Fibroblast of pulmonary artery (primary cell): ENCODE data around the gene ZNF575.

Source experiments
- DNase-seq: peaks from one replicate; pipeline ENCODE4 v3.0.0-alpha.2; 2010; ENCODE audit warnings: low read depth
- H3K4me3 ChIP-seq: replicated peaks from 2 replicates; pipeline ENCODE4 v1.5.1; 2011; ENCODE audit warnings: low read depth, mild to moderate bottlenecking, control low read depth, low read length, moderate library complexity
- CTCF ChIP-seq: IDR thresholded peaks from 2 replicates; pipeline ENCODE4 v1.5.1; 2011; ENCODE audit warnings: mild to moderate bottlenecking, control low read depth, low read length, inconsistent platforms; ENCODE audit errors: missing control alignments

Gene ZNF575

GRCh38 chr19:43562226-43562697 lies 29.3 kb downstream of the ZNF575 start:
- TF ChIP-seq CTCF, result no peak
- H3K4me3 ChIP-seq, result no peak overlapping the region
- DNase-seq, result no peak

- no peak overlapping the region for H3K4me3 ChIP-seq
- peak; percentile 84 for DNase-seq
- TF ChIP-seq CTCF, result no peak
Observed at GRCh38 chr19:43562698-43563241, 29.8 kb downstream of the ZNF575 start.

- DNase-seq, result no peak
- H3K4me3 ChIP-seq, result no peak overlapping the region
- TF ChIP-seq CTCF, result no peak
Observed at GRCh38 chr19:43563816-43564457, 30.9 kb downstream of the ZNF575 start.

GRCh38 chr19:43564800-43565199 lies 31.8 kb downstream of the ZNF575 start:
- H3K4me3 ChIP-seq, result no peak overlapping the region
- TF ChIP-seq CTCF, result no peak
- DNase-seq, result no peak

GRCh38 chr19:43569657-43570056 lies 36.7 kb downstream of the ZNF575 start:
- no peak for DNase-seq
- no peak for TF ChIP-seq CTCF
- H3K4me3 ChIP-seq, result no peak overlapping the region

GRCh38 chr19:43570174-43570791 lies 37.3 kb downstream of the ZNF575 start:
- no peak for TF ChIP-seq CTCF
- no peak overlapping the region for H3K4me3 ChIP-seq
- DNase-seq, result no peak
